Esophagus squamous epithelium (tissue), 5 donors: ENCODE data around the gene TNPO3. TPM values are rescaled to one million over a fixed set of nuclear protein-coding genes. Genes with fewer than 3 reads are reported as not detected.

Experiments
- DNase-seq: peaks from one replicate; lab custom pipeline; 2025; lab: John Stamatoyannopoulos, UW
- H3K27ac ChIP-seq, 4 donors: fragments of 200-600 bp; sonication (generic); one replicate each; pipeline ENCODE4 v1.5.1; 2016 to 2019; ENCODE audit warnings: mild to moderate bottlenecking in 1 of 4
- H3K27me3 ChIP-seq, 4 donors: fragments of 200-600 bp; sonication (generic); 1 replicate in 3 of 4; 2 replicates in 1 of 4; pipeline versions ENCODE4 v1.5.1 to v1.6.0; 2017 to 2021; ENCODE audit warnings: antibody characterized with exemption in 1 of 4
- H3K36me3 ChIP-seq, 3 donors: fragments of 200-600 bp; sonication (generic); one replicate each; pipeline ENCODE4 v1.5.1; 2016 to 2019
- H3K4me1 ChIP-seq, 3 donors: fragments of 200-600 bp; sonication (generic); one replicate each; pipeline ENCODE4 v1.5.1; 2017 to 2019
- H3K4me3 ChIP-seq, 4 donors: fragments of 200-600 bp; sonication (generic); 1 replicate in 3 of 4; 2 replicates in 1 of 4; pipeline ENCODE4 v1.5.1; 2016 to 2019; ENCODE audit warnings: mild to moderate bottlenecking in 2 of 4, moderate library complexity in 1 of 4
- H3K9me3 ChIP-seq, 3 donors: fragments of 200-600 bp; sonication (generic); one replicate each; pipeline ENCODE4 v1.5.1; 2016 to 2019
- CTCF ChIP-seq, 6 experiments: fragments of 450-650 bp in 4 of 6; fragments of 200-600 bp in 2 of 6; sonication (generic) in 2 of 6; IDR thresholded peaks; one replicate each; pipeline ENCODE4 v1.5.1; 2016 to 2019; ENCODE audit warnings: antibody characterized with exemption in 6 of 6, mild to moderate bottlenecking in 4 of 6, moderate library complexity in 4 of 6
- POLR2A ChIP-seq, 4 donors: fragments of 450-650 bp; IDR thresholded peaks; one replicate each; pipeline ENCODE4 v1.6.1; 2017; ENCODE audit warnings: antibody characterized with exemption in 4 of 4, mild to moderate bottlenecking in 4 of 4, moderate library complexity in 3 of 4
- WGBS, 2 donors: methylation state at CpG; one replicate each; pipeline ENCODE4 v1.1.5; 2018; 5-methylcytosine and 5-hydroxymethylcytosine counted together
- intact Hi-C: fragments of 100-400 bp; cut with DNase I; formaldehyde crosslinking; loops from one replicate; pipeline ENCODE4 v1.15.0; 2022
- total RNA-seq, 4 donors: library from RNA; depleted of rRNA; stranded (reverse); fragments of >200 nt; gene quantifications; one replicate each; pipeline ENCODE4 v1.1.0, GENCODE V29; 2016
- donor health status: DM: yes; HTN: yes; CAD: no.

TNPO3 gene
- total RNA-seq, 4 donors from 2014 or later = 26.4 to 49.6 (median 39.3) TPM

DNA sequence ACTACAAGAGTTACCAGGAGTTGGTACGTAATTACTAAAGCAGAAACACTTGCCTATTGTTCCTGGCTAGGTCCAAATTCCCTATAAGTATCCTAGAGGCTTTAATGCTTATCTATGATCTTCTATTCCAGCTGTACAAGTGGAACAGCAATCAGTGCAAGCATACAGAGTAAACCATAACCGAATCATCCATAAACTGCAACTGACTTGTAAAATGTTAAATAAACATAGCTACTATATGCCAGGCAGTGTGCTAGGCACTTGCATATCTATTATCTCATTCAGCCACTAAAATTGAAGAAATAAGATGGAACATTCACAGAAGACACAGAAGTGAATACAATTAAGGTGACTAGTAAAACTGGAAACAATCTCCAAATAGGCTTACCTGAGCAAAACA lies 61.5 kb downstream of the TNPO3 start:
- Histone ChIP-seq H3K4me3 (no peak overlapping the region), H3K9me3 (no peaks in the 10 kb centered on the region), H3K4me1 (no peaks in the 10 kb centered on the region), H3K27me3 (no peaks in the 10 kb centered on the region), H3K36me3 (peaks cover 8 to 99% (median 15%) of the 10 kb centered on the region in 3 donors), H3K27ac (no peak overlapping the region)
- 93 to 96% methylated on average over 2 of the region's 2 CpGs for WGBS, 2 donors
- TF ChIP-seq CTCF (IDR thresholded peaks at IDR 0.05) = no peak
- TF ChIP-seq POLR2A (IDR thresholded peaks at IDR 0.05) = no peak
- intact Hi-C loops = no loop called here
- no peak for DNase-seq

GRCh38 chr7:128989961-128990360 lies 65.0 kb downstream of the TNPO3 start:
- 84 to 87% methylated on average over 9 of the region's 9 CpGs for WGBS, 2 donors
- Histone ChIP-seq H3K4me1 (no peaks in the 10 kb centered on the region), H3K27ac (no peak overlapping the region), H3K36me3 (peaks cover 8 to 100% (median 33%) of the 10 kb centered on the region in 3 donors), H3K27me3 (no peaks in the 10 kb centered on the region), H3K9me3 (no peaks in the 10 kb centered on the region), H3K4me3 (no peak overlapping the region)
- TF ChIP-seq CTCF (IDR thresholded peaks at IDR 0.05) = no peak
- TF ChIP-seq POLR2A (IDR thresholded peaks at IDR 0.05) = no peak
- no peak for DNase-seq
- intact Hi-C loops = no loop called here

- DNase-seq = no peak
- H3K27me3 ChIP-seq = no peaks in the 10 kb centered on the region
- intact Hi-C loops = no loop called here
- no peaks in the 10 kb centered on the region for H3K4me1 ChIP-seq
- no peaks in the 10 kb centered on the region for H3K9me3 ChIP-seq
- H3K27ac ChIP-seq = no peak overlapping the region
- peaks cover 8 to 100% (median 34%) of the 10 kb centered on the region in 3 donors for H3K36me3 ChIP-seq
- no peak for TF ChIP-seq POLR2A (IDR thresholded peaks at IDR 0.05)
- no peak for TF ChIP-seq CTCF (IDR thresholded peaks at IDR 0.05)
- H3K4me3 ChIP-seq = no peak overlapping the region
Observed at GRCh38 chr7:128988372-128988771, 66.5 kb downstream of the TNPO3 start.

DNA sequence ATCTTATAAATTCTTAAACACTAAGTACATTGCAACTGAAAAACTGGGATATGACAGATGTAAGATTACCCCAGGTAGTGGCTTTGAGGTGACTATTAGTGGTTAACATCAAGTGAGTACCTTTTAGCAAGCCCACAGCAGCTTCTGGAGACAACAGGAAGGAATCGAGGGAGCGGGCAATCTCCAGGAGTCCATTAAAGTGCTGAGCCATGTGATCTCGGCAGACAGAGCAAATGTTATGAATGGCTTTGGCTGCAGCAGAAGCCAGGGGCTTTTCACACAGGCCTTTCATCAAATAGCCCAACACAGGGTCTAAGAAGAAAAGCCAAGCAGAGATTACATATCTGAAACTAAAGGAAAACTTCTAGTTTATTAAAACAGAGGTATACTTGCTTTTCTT lies 68.3 kb downstream of the TNPO3 start:
- Histone ChIP-seq H3K9me3 (no peaks in the 10 kb centered on the region), H3K4me1 (no peaks in the 10 kb centered on the region), H3K36me3 (peaks cover 8 to 100% (median 37%) of the 10 kb centered on the region in 3 donors), H3K27me3 (no peaks in the 10 kb centered on the region), H3K27ac (no peak overlapping the region), H3K4me3 (no peak overlapping the region)
- 84 to 90% methylated on average over 3 of the region's 3 CpGs for WGBS, 2 donors
- TF ChIP-seq POLR2A (IDR thresholded peaks at IDR 0.05) (no peak), CTCF (IDR thresholded peaks at IDR 0.05) (no peak)
- no peak for DNase-seq
- intact Hi-C loops = no loop called here

GRCh38 chr7:128985660-128986059 lies 69.3 kb downstream of the TNPO3 start:
- Histone ChIP-seq H3K9me3 (no peaks in the 10 kb centered on the region), H3K27ac (no peak overlapping the region), H3K4me1 (no peaks in the 10 kb centered on the region), H3K4me3 (no peak overlapping the region), H3K36me3 (peaks cover 8 to 100% (median 35%) of the 10 kb centered on the region in 3 donors), H3K27me3 (no peaks in the 10 kb centered on the region)
- TF ChIP-seq POLR2A (IDR thresholded peaks at IDR 0.05) (no peak), CTCF (IDR thresholded peaks at IDR 0.05) (no peak)
- no peak for DNase-seq
- intact Hi-C loops = no loop called here
